SK-N-SH (cell line): ENCODE results near the gene AKAP11.

ENCODE experiments used
- CTCF ChIP-seq: fragments of 200-600 bp; sonication (generic); IDR thresholded peaks from 2 replicates; pipeline ENCODE4 v1.6.1; 2017; ENCODE audit warnings: antibody characterized with exemption, mild to moderate bottlenecking, moderate library complexity
- POLR2AphosphoS5 ChIP-seq: IDR thresholded peaks from 2 replicates; pipeline ENCODE4 v1.6.1; 2012; ENCODE audit warnings: low read depth, low read length
- ZBTB33 ChIP-seq: IDR thresholded peaks from 2 replicates; pipeline ENCODE4 v1.4.0; 2012; ENCODE audit warnings: low read depth, borderline replicate concordance

GRCh38 chr13:42367831-42368230, 95.9 kb downstream of the AKAP11 start:
- TF ChIP-seq ZBTB33 = no peak
- no peak for TF ChIP-seq CTCF
- no peak for TF ChIP-seq POLR2AphosphoS5
